OCI-M2 (cell line): ENCODE data around the gene CACNA1I.

Experiments
- DNase-seq: peaks from one replicate; lab custom pipeline; 2025; ENCODE audit not compliant: unreplicated experiment; lab: John Stamatoyannopoulos, UW

The CACNA1I gene

GRCh38 chr22:39567135-39567946 lies 3.2 kb upstream of the CACNA1I start:
- DNase-seq = no peak

- DNase-seq = no peak
Measured at GRCh38 chr22:39568278-39568981, 2.1 kb upstream of the CACNA1I start.

- no peak for DNase-seq
Measured at GRCh38 chr22:39569066-39569465, 1.5 kb upstream of the CACNA1I start.

- DNase-seq = no peak
Measured at GRCh38 chr22:39570226-39570625, 327 bp upstream of the CACNA1I start.

GRCh38 chr22:39571538-39571937 lies 985 bp downstream of the CACNA1I start:
- no peak for DNase-seq

GRCh38 chr22:39574779-39575551 lies 4.4 kb downstream of the CACNA1I start:
- no peak for DNase-seq

- no peak for DNase-seq
Measured at GRCh38 chr22:39575552-39575825, 4.9 kb downstream of the CACNA1I start.

- DNase-seq = no peak
Measured at GRCh38 chr22:39576027-39576426, 5.5 kb downstream of the CACNA1I start.

GRCh38 chr22:39577366-39577765 lies 6.8 kb downstream of the CACNA1I start:
- no peak for DNase-seq

GRCh38 chr22:39577900-39578299 lies 7.3 kb downstream of the CACNA1I start:
- no peak for DNase-seq

GRCh38 chr22:39580006-39580441 lies 9.5 kb downstream of the CACNA1I start:
- DNase-seq = no peak

- no peak for DNase-seq
Measured at GRCh38 chr22:39580795-39581194, 10.2 kb downstream of the CACNA1I start.

GRCh38 chr22:39581303-39581702 lies 10.8 kb downstream of the CACNA1I start:
- DNase-seq = no peak

- DNase-seq = no peak
Measured at GRCh38 chr22:39583066-39583667, 12.6 kb downstream of the CACNA1I start.

- no peak for DNase-seq
Measured at GRCh38 chr22:39589875-39590274, 19.3 kb downstream of the CACNA1I start.

- no peak for DNase-seq
Measured at GRCh38 chr22:39592081-39593065, 21.8 kb downstream of the CACNA1I start.

GRCh38 chr22:39593066-39593930 lies 22.7 kb downstream of the CACNA1I start:
- DNase-seq = no peak

GRCh38 chr22:39593931-39594285 lies 23.4 kb downstream of the CACNA1I start:
- DNase-seq = no peak

- DNase-seq = no peak
Measured at GRCh38 chr22:39594411-39594810, 23.9 kb downstream of the CACNA1I start.
